Measurements from ENCODE around the gene DCHS2.

The DCHS2 gene

GRCh38 chr4:154186035-154186434 is 305.6 kb downstream of the DCHS2 start:
- DNase-seq: no peak

GRCh38 chr4:154184238-154184637 is 307.4 kb downstream of the DCHS2 start:
- no peak for DNase-seq

GRCh38 chr4:154183264-154183663 is 308.3 kb downstream of the DCHS2 start:
- no peak for DNase-seq
